ENCODE measurements around the gene CACNA1I.

DNA sequence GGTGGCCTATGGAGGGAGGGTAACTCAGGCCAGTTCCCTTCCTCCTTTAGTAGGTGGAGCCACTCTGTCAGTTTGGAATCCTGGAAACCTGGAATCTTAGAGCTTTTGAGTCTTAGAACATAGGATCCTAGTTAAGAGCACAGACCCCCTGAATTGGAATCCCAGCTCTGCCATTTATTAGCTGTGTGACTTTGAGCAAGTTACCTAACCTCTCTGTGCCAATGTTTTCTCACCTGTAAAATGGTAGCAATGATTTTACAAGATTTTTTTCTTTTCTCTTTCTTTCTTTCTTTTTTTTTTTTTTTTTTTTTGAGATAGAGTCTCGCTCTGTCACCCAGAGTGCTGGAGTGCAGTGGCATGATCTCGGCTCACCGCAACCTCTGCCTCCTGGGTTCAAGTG lies 17.1 kb upstream of the CACNA1I start:
- TF ChIP-seq CTCF (IDR thresholded peaks at IDR 0.05) = no peak
- no peak for TF ChIP-seq ATF3 (CRISPR knock-in tag; conservative IDR thresholded peaks at IDR 0.05)
- TF ChIP-seq ZNF121 (CRISPR knock-in tag; IDR thresholded peaks at IDR 0.05) = no peak
- no peak for TF ChIP-seq IRF1 (CRISPR knock-in tag; IDR thresholded peaks at IDR 0.05)
- TF ChIP-seq HMGA2 (CRISPR knock-in tag; IDR thresholded peaks at IDR 0.05) = no peak
- no peak for TF ChIP-seq TEAD4 (CRISPR knock-in tag; IDR thresholded peaks at IDR 0.05)
- no peak for TF ChIP-seq ELF4 (CRISPR knock-in tag; IDR thresholded peaks at IDR 0.05; ENCODE audit: low read depth)
